ENCODE measurements around the gene PAFAH1B1.

Gene PAFAH1B1

GRCh38 chr17:2716649-2717048 is 123.2 kb downstream of the PAFAH1B1 start (continued):
- TF ChIP-seq ZNF704 (tag by site-specific recombination; IDR thresholded peaks at IDR 0.05) (no peak), ZSCAN16 (tag by site-specific recombination; IDR thresholded peaks at IDR 0.05) (no peak), ELK4 (IDR thresholded peaks at IDR 0.05; ENCODE audit: borderline replicate concordance, low read depth, low read length) (no peak), ZNF707 (tag by site-specific recombination; IDR thresholded peaks at IDR 0.05) (no peak), OVOL3 (tag by site-specific recombination; IDR thresholded peaks at IDR 0.05) (no peak), ZSCAN23 (tag by site-specific recombination; IDR thresholded peaks at IDR 0.05) (no peak), ZBTB20 (tag by site-specific recombination; IDR thresholded peaks at IDR 0.05) (no peak), ZNF26 (tag by site-specific recombination; IDR thresholded peaks at IDR 0.05) (no peak), ZFP41 (tag by site-specific recombination; IDR thresholded peaks at IDR 0.05; ENCODE audit: borderline replicate concordance) (no peak), AEBP2 (tag by site-specific recombination; IDR thresholded peaks at IDR 0.05; ENCODE audit: borderline replicate concordance) (no peak), ZNF341 (tag by site-specific recombination; IDR thresholded peaks at IDR 0.05; ENCODE audit: low read depth) (peak; percentile 54), ZSCAN5A (tag by site-specific recombination; IDR thresholded peaks at IDR 0.05) (no peak), ZNF23 (tag by site-specific recombination; IDR thresholded peaks at IDR 0.05; ENCODE audit: borderline replicate concordance) (no peak), ZNF114 (tag by site-specific recombination; IDR thresholded peaks at IDR 0.05) (no peak), TSHZ1 (tag by site-specific recombination; IDR thresholded peaks at IDR 0.05; ENCODE audit: borderline replicate concordance) (no peak), ZNF660 (tag by site-specific recombination; IDR thresholded peaks at IDR 0.05) (no peak), ZNF747 (tag by site-specific recombination; IDR thresholded peaks at IDR 0.05) (no peak), ZNF561 (tag by site-specific recombination; IDR thresholded peaks at IDR 0.05; ENCODE audit: borderline replicate concordance) (no peak), ZNF112 (tag by site-specific recombination; IDR thresholded peaks at IDR 0.05) (no peak), PATZ1 (tag by site-specific recombination; IDR thresholded peaks at IDR 0.05) (no peak), ZNF791 (tag by site-specific recombination; IDR thresholded peaks at IDR 0.05) (no peak), ZNF544 (tag by site-specific recombination; IDR thresholded peaks at IDR 0.05) (no peak), PRDM6 (tag by site-specific recombination; IDR thresholded peaks at IDR 0.05) (no peak), ZNF2 (tag by site-specific recombination; IDR thresholded peaks at IDR 0.05) (no peak), KLF17 (tag by site-specific recombination; IDR thresholded peaks at IDR 0.05) (peak; percentile 45; the same call in 1 of the 2 replicates)

Data from HEK293 (cell line).